GM23248 (cell line): ENCODE results near the gene WASF3. TPM values are rescaled to one million over a fixed set of nuclear protein-coding genes. Genes with fewer than 3 reads are reported as not detected.
"Not testable (repeated sequence)": the region's sequence is repeated elsewhere in the genome, so short reads cannot be mapped to it uniquely, and the experiment has no call there.

Source experiments
- DNase-seq: peaks from one replicate; pipeline ENCODE4 v3.0.0-alpha.2; 2015
- H2AFZ ChIP-seq: fragments of 200-600 bp; sonication (generic); 2 replicates; pipeline ENCODE4 v1.6.1; 2016; ENCODE audit warnings: antibody characterized with exemption
- H3F3A ChIP-seq: fragments of 200-600 bp; sonication (generic); 2 replicates; pipeline ENCODE4 v1.6.1; 2016; ENCODE audit warnings: mild to moderate bottlenecking, antibody characterized with exemption, mixed run types; ENCODE audit not compliant: insufficient read depth
- H3K27ac ChIP-seq: fragments of 200-600 bp; sonication (generic); 2 replicates; pipeline ENCODE4 v1.5.1; 2016; ENCODE audit warnings: mild to moderate bottlenecking
- H3K27me3 ChIP-seq: fragments of 200-600 bp; sonication (generic); replicated peaks from 2 replicates; pipeline ENCODE4 v1.6.1; 2016; ENCODE audit warnings: mild to moderate bottlenecking; ENCODE audit not compliant: insufficient read depth
- H3K36me3 ChIP-seq: fragments of 200-600 bp; sonication (generic); 2 replicates; pipeline ENCODE4 v1.6.1; 2016; ENCODE audit warnings: low read depth, mild to moderate bottlenecking
- H3K4me1 ChIP-seq: fragments of 200-600 bp; sonication (generic); 2 replicates; pipeline ENCODE4 v1.6.1; 2016; ENCODE audit warnings: mild to moderate bottlenecking; ENCODE audit not compliant: insufficient read depth
- H3K4me2 ChIP-seq: fragments of 200-600 bp; sonication (generic); one replicate; pipeline ENCODE4 v1.6.1; 2016; ENCODE audit warnings: mild to moderate bottlenecking; ENCODE audit not compliant: unreplicated experiment
- H3K4me3 ChIP-seq: fragments of 200-600 bp; sonication (generic); 2 replicates; pipeline ENCODE4 v1.5.1; 2016; ENCODE audit warnings: mild to moderate bottlenecking
- H3K79me2 ChIP-seq: fragments of 200-600 bp; sonication (generic); 2 replicates; pipeline ENCODE4 v1.6.1; 2016; ENCODE audit warnings: mild to moderate bottlenecking; ENCODE audit not compliant: insufficient read depth
- H3K9ac ChIP-seq: fragments of 200-600 bp; sonication (generic); 2 replicates; pipeline ENCODE4 v1.6.1; 2016; ENCODE audit warnings: mild to moderate bottlenecking
- H3K9me2 ChIP-seq: fragments of 200-600 bp; sonication (generic); 2 replicates; pipeline ENCODE4 v1.6.1; 2016; ENCODE audit warnings: mixed run types, mild to moderate bottlenecking, moderate library complexity; ENCODE audit not compliant: insufficient read depth
- H3K9me3 ChIP-seq: fragments of 200-600 bp; sonication (generic); one replicate; pipeline ENCODE4 v1.6.1; 2017; ENCODE audit warnings: low read depth
- H4K20me1 ChIP-seq: fragments of 200-600 bp; sonication (generic); 2 replicates; pipeline ENCODE4 v1.6.0; 2016; ENCODE audit not compliant: insufficient read depth
- EZH2 ChIP-seq: fragments of 200-600 bp; sonication (generic); IDR thresholded peaks from 2 replicates; pipeline ENCODE4 v1.6.1; 2018; ENCODE audit warnings: antibody characterized with exemption, mild to moderate bottlenecking; ENCODE audit not compliant: insufficient read depth, poor library complexity, severe bottlenecking
- EZH2phosphoT487 ChIP-seq: fragments of 200-600 bp; sonication (generic); IDR thresholded peaks from 2 replicates; pipeline ENCODE4 v1.6.1; 2018; ENCODE audit warnings: antibody characterized with exemption, moderate library complexity, mild to moderate bottlenecking, low read depth; ENCODE audit not compliant: insufficient read depth
- WGBS, 2 experiments: methylation state at CpG; one replicate each; pipeline ENCODE4 v1.1.6; 2015 to 2017; ENCODE audit warnings: low lambda C conversion rate in 2 of 2, low coverage in 1 of 2; ENCODE audit errors: missing lambda C conversion rate in 2 of 2; 5-methylcytosine and 5-hydroxymethylcytosine counted together
- in situ Hi-C: fragments of 300-500 bp; cut with MboI; formaldehyde crosslinking; loops from 2 replicates; pipeline ENCODE4 v1.15.0; 2020
- polyA plus RNA-seq: library from polyadenylated mRNA; unstranded; fragments of >200 nt; fragmentation: Nextera tagmentation; extraction: Ambion mirVana; gene quantifications from 2 replicates; pipeline ENCODE4 v1.2.1, GENCODE V29; 2016
- total RNA-seq: library from RNA; depleted of rRNA; stranded (reverse); fragments of >200 nt; shearing (Covaris generic); gene quantifications from 2 replicates; pipeline ENCODE4 v1.2.3, GENCODE V29; 2014

WASF3 gene
- total and polyA plus RNA-seq, 2 experiments from 2014 or later, result 14.7 to 19.9 TPM

DNA sequence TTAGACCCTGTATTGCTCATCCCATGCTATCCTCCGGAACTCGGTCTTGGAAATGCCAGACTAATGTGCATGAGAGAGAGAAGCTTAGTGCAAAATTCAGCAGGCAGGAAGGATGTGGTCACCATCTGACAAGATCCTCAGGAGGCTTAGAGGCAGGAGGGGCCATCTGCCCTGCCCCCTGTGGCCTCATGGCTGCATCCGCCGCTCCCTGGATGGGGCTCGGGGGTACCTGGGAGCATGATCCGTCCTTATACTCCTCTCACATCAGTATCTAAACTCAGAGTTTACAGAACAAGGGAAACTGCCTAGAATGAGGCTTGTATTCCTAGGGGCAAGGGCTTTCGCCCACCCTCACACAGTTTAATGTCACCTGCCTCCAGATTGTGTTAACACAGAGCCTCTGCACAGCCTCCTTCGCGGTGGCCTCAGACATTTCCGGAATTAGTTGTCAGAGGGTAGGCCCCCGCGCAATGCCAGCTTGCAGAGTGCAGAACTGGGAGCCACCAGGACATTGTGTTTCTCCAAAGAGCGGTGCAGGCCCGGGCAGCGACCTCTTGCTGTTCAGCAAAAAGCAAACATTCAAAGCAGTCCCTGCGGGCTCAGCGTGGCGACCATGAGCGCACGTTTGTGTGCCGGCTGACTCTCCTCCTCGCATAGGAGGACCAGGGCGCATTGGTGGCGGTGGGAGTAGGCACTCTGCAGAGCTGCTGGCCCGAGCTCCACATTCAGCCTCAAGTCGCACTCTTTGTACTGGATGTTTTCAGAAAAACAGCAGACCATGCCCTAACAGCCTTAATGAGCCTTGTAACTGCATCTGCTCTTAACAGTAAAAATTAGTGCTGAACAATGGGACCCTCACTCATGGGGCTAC, 164.0 kb downstream of the WASF3 start:
- H3K36me3 ChIP-seq, result no peaks in the 10 kb centered on the region
- H2AFZ ChIP-seq, result no peak overlapping the region
- H3K4me1 ChIP-seq, result no peaks in the 10 kb centered on the region
- H3K79me2 ChIP-seq, result no peaks in the 10 kb centered on the region
- no peak overlapping the region for H3K4me2 ChIP-seq
- in situ Hi-C loops, result loop anchor here (25.0 kb wide), 1 partner anchor 1134 kb away; no protein-coding TSS in a partner anchor
- no peak for DNase-seq
- H3K9me3 ChIP-seq, result no peaks in the 10 kb centered on the region
- no peaks in the 10 kb centered on the region for H3K9me2 ChIP-seq
- peaks cover 16% of the 10 kb centered on the region; the same call in 1 of the 2 replicates for H3K27me3 ChIP-seq
- no peaks in the 10 kb centered on the region for H3F3A ChIP-seq
- no peak overlapping the region for H3K27ac ChIP-seq
- H3K9ac ChIP-seq, result no peak overlapping the region
- H3K4me3 ChIP-seq, result no peak overlapping the region
- H4K20me1 ChIP-seq, result no peaks in the 10 kb centered on the region
- WGBS, 2 experiments, result 56 to 64% methylated on average over 20 to 26 of the region's 26 CpGs
- no peak for TF ChIP-seq EZH2phosphoT487
- TF ChIP-seq EZH2, result no peak

DNA sequence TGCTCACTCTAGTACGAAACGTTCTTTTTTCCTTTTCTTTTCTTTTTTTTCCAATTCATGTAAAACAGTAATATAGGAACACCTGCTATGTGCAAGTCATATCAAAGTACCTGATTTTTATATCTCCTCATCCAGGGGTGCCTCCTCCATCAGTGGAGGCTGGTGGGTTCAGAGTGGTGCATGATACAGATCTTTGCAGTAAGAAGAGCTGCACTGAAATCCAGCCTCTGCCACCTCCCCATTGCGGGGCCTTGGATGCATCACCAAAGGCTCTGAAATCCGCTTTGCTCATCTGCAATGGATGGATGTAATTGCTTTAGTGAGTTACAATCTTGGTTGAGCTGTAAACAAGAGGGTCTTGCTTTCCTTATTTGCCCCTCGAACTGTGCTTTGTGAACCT, 164.8 kb downstream of the WASF3 start:
- Histone ChIP-seq H3K9me2 (no peaks in the 10 kb centered on the region), H3K79me2 (no peaks in the 10 kb centered on the region), H2AFZ (no peak overlapping the region), H3K27me3 (peaks cover 20% of the 10 kb centered on the region; the same call in 1 of the 2 replicates), H3K4me1 (no peaks in the 10 kb centered on the region), H3K9me3 (no peaks in the 10 kb centered on the region), H3K27ac (no peak overlapping the region), H4K20me1 (no peaks in the 10 kb centered on the region), H3F3A (no peaks in the 10 kb centered on the region), H3K9ac (no peak overlapping the region), H3K36me3 (no peaks in the 10 kb centered on the region), H3K4me3 (no peak overlapping the region), H3K4me2 (no peak overlapping the region)
- in situ Hi-C loops, result loop anchor here (25.0 kb wide), 1 partner anchor 1135 kb away; no protein-coding TSS in a partner anchor
- TF ChIP-seq EZH2 (no peak), EZH2phosphoT487 (no peak)
- no peak for DNase-seq
- WGBS, 2 experiments, result 36 to 38% methylated on average over 5 of the region's 5 CpGs

DNA sequence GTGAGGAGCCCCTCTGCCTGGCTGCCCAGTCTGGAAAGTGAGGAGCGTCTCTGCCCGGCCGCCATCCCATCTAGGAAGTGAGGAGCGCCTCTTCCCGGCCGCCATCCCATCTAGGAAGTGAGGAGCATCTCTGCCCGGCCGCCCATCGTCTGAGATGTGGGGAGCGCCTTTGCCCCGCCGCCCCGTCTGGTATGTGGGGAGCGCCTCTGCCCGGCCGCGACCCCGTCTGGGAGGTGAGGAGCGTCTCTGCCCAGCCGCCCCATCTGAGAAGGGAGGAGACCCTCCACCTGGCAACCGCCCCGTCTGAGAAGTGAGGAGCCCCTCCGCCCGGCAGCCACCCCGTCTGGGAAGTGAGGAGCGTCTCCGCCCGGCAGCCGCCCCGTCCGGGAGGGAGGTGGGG, 166.1 kb downstream of the WASF3 start:
- not testable (repeated sequence) for H3K27ac ChIP-seq, H3F3A ChIP-seq, H3K36me3 ChIP-seq, H2AFZ ChIP-seq, H3K9me3 ChIP-seq, H3K9me2 ChIP-seq, H3K4me2 ChIP-seq, H3K4me1 ChIP-seq, H3K79me2 ChIP-seq, DNase-seq, H3K4me3 ChIP-seq, H3K9ac ChIP-seq, H4K20me1 ChIP-seq
- in situ Hi-C loops, result loop anchor here (25.0 kb wide), 1 partner anchor 1136 kb away; no protein-coding TSS in a partner anchor
- 87% methylated on average over 12 of the region's 31 CpGs; no CpG with 5 or more reads in 1 of the 2 experiments for WGBS, 2 experiments
- H3K27me3 ChIP-seq, result peaks cover 20% of the 10 kb centered on the region; the same call in 1 of the 2 replicates

DNA sequence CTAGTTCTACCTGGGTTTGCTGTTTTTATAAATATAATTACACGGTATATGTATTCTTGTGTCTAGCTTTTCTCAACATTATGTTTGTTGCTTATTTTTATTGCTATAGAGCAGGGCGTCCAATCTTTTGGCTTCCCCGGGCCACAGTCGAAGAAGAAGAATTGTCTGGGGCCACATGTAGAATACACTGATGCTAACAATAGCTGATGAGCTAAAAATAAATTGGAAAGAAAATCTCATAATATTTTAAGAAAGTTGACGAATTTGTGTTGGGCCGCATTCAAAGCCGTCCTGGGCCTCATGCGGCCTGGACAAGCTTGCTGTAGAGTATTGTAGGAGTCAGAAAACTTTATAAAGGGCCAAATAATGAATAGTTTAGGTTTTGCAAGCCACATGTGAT, 169.2 kb downstream of the WASF3 start:
- no peak overlapping the region for H3K4me3 ChIP-seq
- no peaks in the 10 kb centered on the region for H3K4me1 ChIP-seq
- H3F3A ChIP-seq, result no peaks in the 10 kb centered on the region
- no peaks in the 10 kb centered on the region for H3K9me2 ChIP-seq
- in situ Hi-C loops, result no loop called here
- DNase-seq, result no peak
- no peaks in the 10 kb centered on the region for H3K79me2 ChIP-seq
- TF ChIP-seq EZH2, result no peak
- TF ChIP-seq EZH2phosphoT487, result no peak
- no peak overlapping the region for H3K4me2 ChIP-seq
- H3K27me3 ChIP-seq, result peaks cover 10% of the 10 kb centered on the region; the same call in 1 of the 2 replicates
- WGBS, 2 experiments, result 60 to 61% methylated on average over 8 of the region's 8 CpGs
- no peak overlapping the region for H3K9ac ChIP-seq
- H3K27ac ChIP-seq, result no peak overlapping the region
- H3K9me3 ChIP-seq, result no peaks in the 10 kb centered on the region
- no peak overlapping the region for H2AFZ ChIP-seq
- no peaks in the 10 kb centered on the region for H3K36me3 ChIP-seq
- H4K20me1 ChIP-seq, result no peaks in the 10 kb centered on the region
